Colonic mucosa (tissue), 4 donors: ENCODE measurements around the gene NME2. TPM values are rescaled to one million over a fixed set of nuclear protein-coding genes. Genes with fewer than 3 reads are reported as not detected.

ENCODE experiments used
- DNase-seq: peaks from one replicate; pipeline ENCODE4 v3.0.0-alpha.2; 2020
- H3K27ac ChIP-seq: fragments of 200-600 bp; one replicate; pipeline ENCODE4 v1.8.0; 2021
- H3K27me3 ChIP-seq: fragments of 200-600 bp; one replicate; pipeline ENCODE4 v1.8.0; 2021
- H3K36me3 ChIP-seq: fragments of 200-600 bp; one replicate; pipeline ENCODE4 v1.8.0; 2021
- H3K4me1 ChIP-seq: fragments of 200-600 bp; one replicate; pipeline ENCODE4 v1.8.0; 2021; ENCODE audit warnings: mild to moderate bottlenecking
- H3K4me3 ChIP-seq: fragments of 200-600 bp; one replicate; pipeline ENCODE4 v1.8.0; 2021
- H3K9ac ChIP-seq, 2 donors: one replicate each; pipeline ENCODE4 v1.7.0; 2013; ENCODE audit warnings: control low read depth in 2 of 2, low read depth in 2 of 2, low read length in 2 of 2
- H3K9me3 ChIP-seq: fragments of 200-600 bp; one replicate; pipeline ENCODE4 v1.8.0; 2021
- intact Hi-C: fragments of 100-400 bp; cut with DNase I; formaldehyde crosslinking; loops from one replicate; pipeline ENCODE4 v1.14.1; 2022
- total RNA-seq, 2 donors: library from RNA; stranded (reverse); fragmentation: NEBNext Ultra II Directional in 1 of 2; extraction: Animal tissue kit (Norgen Biotek cat#: 25700) in 1 of 2; gene quantifications; one replicate each; pipeline ENCODE4 v1.2.1, GENCODE V29; 2021
- TF ChIP-seq, protein P1 (sequence below): fragments of 200-600 bp; IDR thresholded peaks from one replicate; pipeline ENCODE4 v1.8.0; 2022; ENCODE audit warnings: antibody characterized with exemption, mild to moderate bottlenecking
- donor health status: healthy.
- donor health status: DM: no; HTN: no; CAD: no.
- donor health status: DM: no; HTN: no; CAD: no.

Gene NME2
- total RNA-seq, result 100 to 1,000 TPM; 428 to 708 TPM

DNA sequence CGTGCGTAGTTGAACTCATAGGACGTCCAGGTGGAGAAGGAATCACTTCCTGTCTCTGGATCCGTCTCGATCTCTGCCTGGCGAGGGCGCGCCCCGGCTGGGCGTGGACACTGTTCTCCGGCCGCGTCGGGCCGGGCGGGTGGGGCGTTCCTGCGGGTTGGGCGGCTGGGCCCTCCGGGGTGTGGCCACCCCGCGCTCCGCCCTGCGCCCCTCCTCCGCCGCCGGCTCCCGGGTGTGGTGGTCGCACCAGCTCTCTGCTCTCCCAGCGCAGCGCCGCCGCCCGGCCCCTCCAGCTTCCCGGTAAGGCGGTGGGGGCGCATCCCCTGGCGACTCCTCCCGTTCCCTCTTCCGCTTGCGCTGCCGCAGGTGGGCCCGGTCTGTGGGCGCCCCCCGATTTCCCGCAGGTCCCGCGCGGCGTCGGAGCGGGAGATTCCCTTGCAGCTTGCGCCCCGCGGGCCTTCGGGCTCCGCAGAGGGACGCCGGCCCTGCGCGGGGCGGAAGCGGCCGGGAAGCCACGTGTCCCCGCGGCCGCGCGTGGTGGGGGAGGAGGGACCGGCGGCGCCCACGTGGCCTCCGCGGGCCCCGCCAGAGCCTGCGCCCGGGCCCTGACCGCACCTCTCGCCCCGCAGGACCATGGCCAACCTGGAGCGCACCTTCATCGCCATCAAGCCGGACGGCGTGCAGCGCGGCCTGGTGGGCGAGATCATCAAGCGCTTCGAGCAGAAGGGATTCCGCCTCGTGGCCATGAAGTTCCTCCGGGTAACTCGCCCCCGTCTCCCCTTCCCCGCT lies at the start of gene NME2:
NME2 (plus strand) TSS at position 214 of the 789 bp plus-strand sequence; CDS start at position 634, 420 bp downstream.
- H3K9me3 ChIP-seq, result no peaks in the 10 kb centered on the region
- H3K36me3 ChIP-seq, result no peaks in the 10 kb centered on the region
- H3K4me1 ChIP-seq, result no peaks in the 10 kb centered on the region
- H3K4me3 ChIP-seq, result peak within 1 kb of the TSS; percentile 61
- DNase-seq, result peak; percentile 94
- peak within 1 kb of the TSS; percentile 98 to 100 for H3K9ac ChIP-seq
- intact Hi-C loops, result no loop called here
- TF ChIP-seq, protein P1, sequence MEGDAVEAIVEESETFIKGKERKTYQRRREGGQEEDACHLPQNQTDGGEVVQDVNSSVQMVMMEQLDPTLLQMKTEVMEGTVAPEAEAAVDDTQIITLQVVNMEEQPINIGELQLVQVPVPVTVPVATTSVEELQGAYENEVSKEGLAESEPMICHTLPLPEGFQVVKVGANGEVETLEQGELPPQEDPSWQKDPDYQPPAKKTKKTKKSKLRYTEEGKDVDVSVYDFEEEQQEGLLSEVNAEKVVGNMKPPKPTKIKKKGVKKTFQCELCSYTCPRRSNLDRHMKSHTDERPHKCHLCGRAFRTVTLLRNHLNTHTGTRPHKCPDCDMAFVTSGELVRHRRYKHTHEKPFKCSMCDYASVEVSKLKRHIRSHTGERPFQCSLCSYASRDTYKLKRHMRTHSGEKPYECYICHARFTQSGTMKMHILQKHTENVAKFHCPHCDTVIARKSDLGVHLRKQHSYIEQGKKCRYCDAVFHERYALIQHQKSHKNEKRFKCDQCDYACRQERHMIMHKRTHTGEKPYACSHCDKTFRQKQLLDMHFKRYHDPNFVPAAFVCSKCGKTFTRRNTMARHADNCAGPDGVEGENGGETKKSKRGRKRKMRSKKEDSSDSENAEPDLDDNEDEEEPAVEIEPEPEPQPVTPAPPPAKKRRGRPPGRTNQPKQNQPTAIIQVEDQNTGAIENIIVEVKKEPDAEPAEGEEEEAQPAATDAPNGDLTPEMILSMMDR, result no peak
- no peaks in the 10 kb centered on the region for H3K27me3 ChIP-seq
- peak within 1 kb of the TSS; percentile 76 for H3K27ac ChIP-seq

DNA sequence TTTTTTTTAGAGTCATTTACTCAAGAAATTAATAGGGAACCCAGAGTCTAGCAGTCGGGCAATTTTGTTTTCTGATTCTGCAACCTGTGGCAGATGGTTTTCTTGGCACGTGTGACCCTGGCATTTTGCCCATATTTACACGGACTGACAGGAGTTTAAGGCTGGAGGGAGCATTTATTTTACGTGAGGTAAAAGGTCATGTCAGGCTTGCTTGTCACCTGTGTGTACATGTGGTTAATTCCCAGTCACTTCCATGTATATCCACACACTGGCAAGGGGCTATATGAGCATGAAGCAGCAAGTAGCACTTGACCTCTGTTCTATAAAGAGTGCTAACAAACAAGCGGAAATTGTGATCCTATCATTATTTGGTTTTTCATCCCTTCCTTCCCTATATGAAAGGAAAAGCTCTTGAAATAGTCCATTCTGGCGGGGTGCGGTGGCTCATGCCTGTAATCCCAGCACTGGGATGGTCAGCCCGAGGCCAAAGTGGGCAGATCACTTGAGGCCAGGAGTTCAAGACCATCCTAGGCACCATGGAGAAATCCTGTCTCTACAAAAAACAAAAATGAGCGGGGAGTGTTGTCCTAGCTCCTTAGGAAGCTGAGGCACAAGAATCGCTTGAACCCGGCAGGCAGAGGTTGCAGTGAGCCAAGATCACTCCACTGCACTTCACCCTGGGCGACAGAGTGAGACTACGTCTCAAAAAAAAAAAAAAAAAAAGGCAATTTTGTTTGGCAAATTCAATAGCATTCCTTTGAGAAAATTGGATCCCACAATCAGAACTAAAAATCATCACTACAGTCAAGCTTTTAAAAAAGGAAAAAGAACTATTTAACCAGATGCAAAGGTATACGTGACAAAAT lies 47.6 kb upstream of the NME2 start:
- Histone ChIP-seq H3K27ac (peak overlapping the region; percentile 98), H3K27me3 (no peaks in the 10 kb centered on the region), H3K9ac (peak overlapping the region; percentile 93 to 99), H3K4me1 (peaks cover 3% of the 10 kb centered on the region), H3K4me3 (peak overlapping the region; percentile 77), H3K36me3 (no peaks in the 10 kb centered on the region), H3K9me3 (no peaks in the 10 kb centered on the region)
- TF ChIP-seq, protein P1, result no peak
- peak; percentile 90 for DNase-seq
- intact Hi-C loops, result no loop called here

DNA sequence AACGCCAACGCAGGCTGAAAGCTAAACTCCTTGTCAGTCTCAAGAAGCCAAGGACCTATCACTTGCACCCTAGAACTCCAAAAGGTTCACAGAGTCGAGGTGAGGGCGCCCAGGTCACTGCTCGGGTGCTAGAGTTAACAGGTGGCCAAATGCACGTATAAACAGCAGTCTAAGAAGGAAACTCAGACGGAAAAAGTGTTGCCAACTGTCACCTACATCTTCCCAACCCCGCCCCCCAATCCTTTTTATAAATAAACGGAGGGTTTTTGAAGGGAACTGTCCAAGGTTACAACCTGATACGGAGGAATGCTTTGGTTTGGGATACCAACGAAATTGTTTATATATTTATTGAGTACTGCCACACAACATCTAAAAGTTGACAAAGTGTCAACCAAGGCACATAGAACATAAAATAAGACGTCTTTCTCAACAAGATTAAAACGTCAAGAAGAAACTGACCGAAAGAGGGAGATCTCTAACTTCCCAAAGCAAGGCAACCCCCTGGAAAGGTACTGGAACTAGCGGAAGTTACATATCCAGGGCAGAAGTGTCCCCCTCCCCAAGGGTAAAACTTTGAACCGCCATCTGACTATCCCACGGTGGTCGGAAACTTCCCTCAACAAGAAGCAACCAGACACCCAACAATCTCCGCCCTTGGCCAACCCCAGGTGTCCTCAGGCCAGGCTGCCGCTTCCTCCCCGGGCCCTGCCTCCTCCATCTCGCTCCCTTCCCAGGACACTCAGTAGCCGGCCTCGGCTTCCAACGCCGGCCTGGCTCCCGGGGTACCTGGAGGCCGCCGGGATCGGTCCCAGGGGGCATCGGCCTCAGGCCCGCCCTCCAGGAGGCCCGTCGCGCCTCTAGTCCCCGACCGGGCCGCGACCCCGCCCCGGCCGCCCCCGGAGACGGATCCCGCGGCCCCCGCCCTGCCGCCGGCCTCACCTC lies 46.5 kb upstream of the NME2 start:
- intact Hi-C loops, result no loop called here
- no peaks in the 10 kb centered on the region for H3K27me3 ChIP-seq
- no peaks in the 10 kb centered on the region for H3K9me3 ChIP-seq
- H3K4me1 ChIP-seq, result peaks cover 3% of the 10 kb centered on the region
- peak overlapping the region; percentile 77 for H3K4me3 ChIP-seq
- TF ChIP-seq, protein P1, result no peak
- peak; percentile 58 for DNase-seq
- H3K9ac ChIP-seq, result peak overlapping the region; percentile 93 to 99
- H3K27ac ChIP-seq, result peak overlapping the region; percentile 98
- H3K36me3 ChIP-seq, result no peaks in the 10 kb centered on the region

DNA sequence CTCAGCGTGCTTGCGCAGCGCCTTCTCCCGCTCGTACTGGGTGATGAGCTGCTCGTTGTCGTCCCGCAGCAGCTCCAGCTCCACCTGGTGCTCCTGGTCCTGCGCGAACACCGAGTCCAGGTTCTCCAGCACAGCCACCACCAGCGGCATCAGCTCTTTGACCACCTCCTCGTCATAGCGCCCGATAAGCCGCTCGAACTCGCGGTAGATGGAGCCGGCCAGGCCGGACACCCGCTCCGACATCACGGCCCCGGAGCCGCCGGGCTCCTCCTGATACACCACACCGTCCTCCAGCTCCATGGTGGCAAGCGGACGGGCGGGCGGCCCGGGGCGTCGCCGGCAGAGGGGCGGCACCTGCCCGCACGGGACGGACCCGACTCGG lies 45.9 kb upstream of the NME2 start:
- peak; percentile 56 for DNase-seq
- peak overlapping the region; percentile 98 for H3K27ac ChIP-seq
- peaks cover 3% of the 10 kb centered on the region for H3K4me1 ChIP-seq
- intact Hi-C loops, result no loop called here
- no peaks in the 10 kb centered on the region for H3K9me3 ChIP-seq
- peak overlapping the region; percentile 77 for H3K4me3 ChIP-seq
- H3K36me3 ChIP-seq, result no peaks in the 10 kb centered on the region
- H3K27me3 ChIP-seq, result no peaks in the 10 kb centered on the region
- H3K9ac ChIP-seq, result peak overlapping the region; percentile 93 to 99
- TF ChIP-seq, protein P1, result no peak
